CD4-positive, alpha-beta T cell treated with Interleukin-21 for 1 hour (primary cell): ENCODE results near the gene SEL1L3.
"Not testable (repeated sequence)": the region's sequence is repeated elsewhere in the genome, so short reads cannot be mapped to it uniquely, and the experiment has no call there.

ENCODE experiments used
- DNase-seq: peaks from one replicate; pipeline ENCODE4 v3.0.0-alpha.2; 2020

The SEL1L3 gene

DNA sequence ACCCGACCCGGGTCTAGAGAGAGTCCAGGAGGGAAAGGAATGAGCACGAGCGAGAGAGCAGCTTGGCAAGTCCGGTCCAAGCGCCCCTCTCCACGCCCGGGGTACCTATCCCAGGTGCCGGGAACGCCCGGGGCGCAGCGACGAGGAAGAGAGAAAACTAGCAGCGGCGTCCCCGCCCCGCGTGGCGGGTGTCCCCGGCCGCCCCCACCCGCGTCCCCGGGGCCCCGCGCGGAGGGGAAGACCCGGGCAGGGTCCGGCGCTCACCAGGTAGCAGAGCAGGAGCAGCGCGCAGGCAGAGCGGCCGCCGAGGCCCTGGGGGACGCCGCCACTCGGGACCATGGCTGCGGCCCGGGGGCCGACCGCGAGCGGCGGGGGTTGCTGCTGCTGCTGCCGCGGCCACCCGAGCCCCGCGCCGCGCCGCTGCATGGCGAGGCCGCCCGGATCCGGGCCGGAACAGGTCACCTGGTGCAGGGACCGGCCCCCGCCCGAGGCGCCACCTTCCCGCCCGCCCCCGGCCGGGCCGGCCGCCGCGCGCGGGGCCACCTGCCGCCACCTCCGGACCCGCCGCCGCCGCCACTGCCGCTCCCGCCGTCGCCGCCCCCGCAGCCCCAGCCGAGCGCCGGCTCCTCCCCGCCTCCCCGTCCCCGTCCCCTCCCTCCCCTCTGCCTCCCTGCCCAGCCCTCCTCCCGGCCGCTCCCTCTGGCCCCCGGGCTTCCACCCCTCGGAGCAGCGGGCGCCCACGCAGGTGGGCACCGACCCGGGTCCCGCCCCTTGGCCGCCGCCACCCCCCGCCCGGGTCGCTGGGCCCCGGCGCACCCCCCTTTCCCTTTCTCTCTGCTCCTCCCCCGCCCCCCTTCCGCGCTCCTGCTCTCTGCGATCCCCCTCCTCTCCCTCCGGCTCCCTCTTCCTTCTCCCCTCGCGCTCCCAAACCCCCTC lies at the start of gene SEL1L3:
Gene SEL1L3 (minus strand): TSS at position 578 of the 936 bp plus-strand sequence. CDS start 152 bp downstream, at position 426.
- peak; percentile 57 for DNase-seq

DNA sequence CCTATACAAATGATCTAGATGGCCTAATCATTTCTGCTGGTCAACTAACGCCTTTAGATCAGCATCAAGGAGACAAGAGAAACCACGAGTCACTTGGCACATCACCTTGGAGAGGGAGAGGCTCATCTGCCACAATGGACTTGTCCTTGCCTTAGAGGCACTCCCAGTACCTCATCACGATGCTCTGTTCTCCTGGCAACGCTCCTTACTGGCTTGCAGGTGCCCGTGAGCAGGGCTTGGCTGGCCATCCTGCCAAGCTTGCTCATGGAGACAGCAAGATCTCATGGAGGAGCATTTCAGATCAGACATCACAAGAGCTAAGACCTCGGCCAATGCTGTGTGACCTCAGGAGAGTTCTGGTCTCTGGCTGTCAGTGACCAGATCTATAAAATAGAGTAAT lies 48.6 kb upstream of the SEL1L3 start:
- DNase-seq: no peak

DNA sequence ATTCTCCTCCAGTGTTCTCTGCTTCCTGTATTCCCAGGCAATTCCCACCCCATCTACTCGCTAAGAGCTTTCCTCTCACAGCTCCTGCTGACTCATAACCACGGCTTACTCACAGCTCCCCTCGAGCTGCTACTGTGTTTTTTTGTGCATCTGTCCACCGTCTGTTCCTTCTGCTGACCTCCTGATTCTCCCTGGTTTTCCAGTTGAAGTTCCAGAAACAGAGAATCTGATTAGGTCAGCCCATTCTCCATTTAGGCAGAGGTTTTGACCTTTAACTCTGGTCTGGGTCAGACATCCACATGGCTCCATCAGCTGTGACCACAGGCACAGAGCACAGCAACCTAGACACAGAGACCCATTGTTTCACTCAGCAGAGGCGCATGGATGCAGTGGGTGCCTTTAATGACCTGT lies 45.7 kb upstream of the SEL1L3 start:
- DNase-seq: no peak

DNA sequence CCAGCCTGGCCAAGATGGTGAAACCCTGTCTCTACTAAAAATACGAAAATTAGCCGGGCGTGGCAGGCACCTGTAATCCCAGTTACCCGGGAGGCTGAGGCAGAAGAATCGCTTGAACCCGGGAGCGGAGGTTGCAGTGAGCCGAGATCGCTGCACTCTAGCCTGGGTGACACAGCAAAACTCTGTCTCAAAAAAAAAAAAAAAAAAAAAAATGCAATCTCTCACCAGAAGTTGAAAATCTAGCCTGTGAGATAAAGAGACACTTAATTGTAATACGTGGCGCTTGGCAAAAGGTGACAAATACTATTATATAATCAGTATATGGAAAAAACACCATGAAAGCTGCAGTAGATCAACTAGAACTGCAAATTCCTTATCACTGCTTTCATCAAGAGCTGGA lies 43.3 kb upstream of the SEL1L3 start:
- DNase-seq: not testable (repeated sequence)

DNA sequence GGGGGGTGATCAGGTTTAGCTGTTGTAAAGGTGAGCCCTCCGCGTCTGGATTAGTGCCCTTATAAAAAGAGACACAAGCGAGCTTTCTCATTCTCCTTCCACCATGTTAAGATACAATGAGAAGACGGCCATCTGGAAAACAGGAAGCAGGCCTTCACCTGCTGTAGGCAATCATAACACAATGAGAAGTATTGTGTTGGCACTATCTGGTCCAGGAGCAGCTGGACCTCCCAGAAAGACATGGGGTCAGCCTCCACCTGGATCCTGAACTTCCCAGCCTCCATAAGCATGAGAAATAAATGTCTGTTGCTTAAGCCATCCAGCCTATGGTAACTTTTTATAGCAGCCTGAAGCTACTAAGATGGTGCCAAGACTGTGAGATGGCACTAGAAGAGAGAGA lies 42.6 kb upstream of the SEL1L3 start:
- no peak for DNase-seq

DNA sequence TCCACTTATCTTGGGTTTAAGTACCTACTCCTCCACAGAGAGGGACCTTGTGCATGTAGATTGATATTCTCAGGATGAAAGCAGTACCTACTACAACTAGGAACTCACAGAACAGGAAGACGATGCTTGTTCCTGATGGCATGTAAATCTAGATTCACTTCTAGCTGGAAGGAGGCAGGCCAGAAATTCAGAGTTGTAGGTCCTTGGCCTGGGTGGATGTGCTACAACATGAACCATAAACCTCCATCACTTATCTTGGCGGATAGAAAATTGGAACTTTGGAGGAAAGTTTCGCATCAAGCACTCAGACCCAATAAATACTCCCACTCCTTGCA lies 41.9 kb upstream of the SEL1L3 start:
- DNase-seq: no peak

DNA sequence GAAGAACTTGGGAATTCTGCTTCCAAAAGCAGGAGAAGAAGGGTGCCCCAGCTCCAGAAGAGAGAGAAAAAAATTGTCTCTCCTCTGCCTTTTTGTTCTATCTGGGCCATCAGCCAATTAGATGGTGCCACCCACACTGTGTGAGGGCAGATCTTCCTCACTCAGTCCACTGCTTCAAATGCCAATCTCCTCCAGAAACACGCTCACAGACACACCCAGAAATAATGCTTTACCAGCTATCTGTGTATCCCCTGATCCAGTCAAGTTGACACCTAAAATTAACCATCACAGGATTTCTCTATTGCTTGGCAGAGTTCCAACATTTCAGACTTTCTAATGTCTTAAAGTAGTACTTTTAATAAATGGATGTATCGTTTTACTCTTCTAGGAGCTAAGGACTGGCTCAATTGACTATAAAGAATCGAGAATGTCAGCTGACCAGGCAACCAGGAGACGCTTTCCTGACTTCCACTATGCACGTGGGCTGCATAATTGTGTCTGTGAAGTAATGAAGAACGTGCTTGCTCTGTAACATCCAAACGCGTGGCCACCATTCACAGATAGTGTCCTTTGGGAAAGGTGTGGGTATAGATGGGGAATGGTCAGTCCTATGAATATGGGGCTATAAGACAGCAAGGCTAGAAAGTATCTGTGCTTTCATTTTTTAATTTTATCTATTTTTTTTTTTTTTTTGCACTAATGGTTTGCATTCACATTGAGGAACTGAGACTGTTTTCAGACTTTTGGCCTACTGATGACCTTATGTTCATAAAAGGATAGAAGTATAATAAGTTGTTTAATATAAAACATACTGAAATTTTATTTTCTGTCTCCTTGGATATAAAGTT lies 41.3 kb upstream of the SEL1L3 start:
- DNase-seq: no peak

DNA sequence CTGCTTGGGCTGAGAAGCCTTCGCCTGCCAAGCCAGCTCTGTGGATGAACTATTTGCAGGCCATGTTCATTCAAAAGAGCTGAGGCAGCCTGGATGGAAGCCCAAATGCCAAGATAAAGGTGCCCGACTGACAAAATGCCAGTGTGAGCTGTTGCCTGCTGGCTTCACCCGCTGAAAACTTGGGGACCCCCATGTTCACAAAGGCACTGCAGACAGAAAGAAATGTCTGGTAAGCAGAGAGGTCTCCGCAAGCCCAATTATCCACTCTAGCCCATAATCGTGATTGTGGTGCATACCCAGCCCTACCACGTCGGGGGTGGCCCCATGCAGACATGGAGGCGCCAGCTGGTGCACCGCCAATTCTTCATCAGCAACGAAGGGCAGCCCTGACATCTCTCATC lies 38.2 kb upstream of the SEL1L3 start:
- no peak for DNase-seq

DNA sequence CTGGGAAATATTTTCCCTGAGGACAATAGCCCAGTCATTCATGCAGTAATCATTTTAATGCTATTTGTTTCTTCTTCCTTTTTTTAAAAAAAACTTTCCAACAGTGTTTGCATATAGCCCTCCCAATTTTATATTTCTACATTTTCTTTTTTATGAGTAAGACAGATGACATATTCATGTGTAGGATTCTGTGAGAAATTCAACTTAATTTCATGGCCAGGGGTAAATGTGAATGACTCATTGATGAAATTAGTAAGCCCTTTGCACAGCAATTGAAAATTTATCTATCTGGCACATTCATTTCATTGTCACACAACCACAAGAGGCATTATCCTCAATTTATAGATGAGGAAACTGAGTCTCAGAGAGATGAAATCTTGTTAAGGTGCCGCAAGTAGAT lies 37.5 kb upstream of the SEL1L3 start:
- DNase-seq: no peak

DNA sequence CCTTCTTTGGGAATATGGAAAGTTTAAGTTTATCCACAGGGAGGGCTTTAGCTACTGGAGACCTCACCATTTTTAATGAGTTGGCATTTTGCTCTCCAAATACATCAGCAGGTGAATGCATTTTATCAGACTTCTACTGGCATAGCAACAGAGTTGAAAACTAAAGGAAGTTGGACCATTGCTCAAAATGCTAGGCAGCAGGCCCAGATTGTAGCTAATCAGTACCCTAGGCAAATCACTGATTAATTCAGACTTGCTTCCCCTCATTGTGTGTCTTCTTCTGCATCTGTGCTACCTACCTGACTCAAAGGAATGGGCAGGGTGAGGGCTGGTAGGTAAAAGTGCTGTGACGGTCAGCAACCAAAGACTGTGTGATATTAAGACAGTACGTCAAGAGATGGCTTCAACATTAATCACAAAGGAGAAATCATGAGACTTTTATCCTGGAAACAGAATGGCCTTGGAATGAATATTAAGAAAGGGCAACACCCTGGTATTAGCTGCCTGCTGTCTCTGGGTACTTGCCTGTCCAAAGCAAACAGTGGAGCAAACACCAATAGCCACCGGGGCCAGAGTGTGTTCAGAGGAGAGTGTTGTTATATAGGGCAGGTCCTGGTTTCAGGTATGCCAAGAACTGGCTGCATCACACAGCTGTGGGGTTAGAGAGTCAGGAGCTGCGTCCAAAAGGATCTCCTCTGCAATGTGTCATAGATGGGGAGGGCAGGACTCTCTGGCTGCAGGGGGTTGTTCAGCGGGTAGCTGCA lies 34.2 kb upstream of the SEL1L3 start:
- DNase-seq: no peak

DNA sequence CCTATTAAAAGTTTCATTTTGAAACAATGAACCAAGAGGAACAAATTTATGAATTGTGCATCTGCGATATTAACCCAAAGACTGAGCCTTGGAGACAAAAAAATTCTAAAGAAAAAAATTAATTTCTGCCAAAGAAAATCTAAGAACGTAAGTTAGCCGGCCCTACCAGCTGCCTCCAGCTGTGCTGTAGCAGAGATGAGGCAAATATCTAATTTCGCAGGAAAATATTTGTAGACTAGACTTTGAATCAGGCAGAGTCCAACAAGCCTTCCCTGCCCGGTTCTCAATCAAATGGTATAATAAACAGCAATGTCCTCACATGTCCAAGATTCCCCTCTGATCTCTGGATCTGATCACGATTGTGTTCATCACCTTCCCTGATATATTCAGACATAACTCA lies 30.0 kb upstream of the SEL1L3 start:
- no peak for DNase-seq

DNA sequence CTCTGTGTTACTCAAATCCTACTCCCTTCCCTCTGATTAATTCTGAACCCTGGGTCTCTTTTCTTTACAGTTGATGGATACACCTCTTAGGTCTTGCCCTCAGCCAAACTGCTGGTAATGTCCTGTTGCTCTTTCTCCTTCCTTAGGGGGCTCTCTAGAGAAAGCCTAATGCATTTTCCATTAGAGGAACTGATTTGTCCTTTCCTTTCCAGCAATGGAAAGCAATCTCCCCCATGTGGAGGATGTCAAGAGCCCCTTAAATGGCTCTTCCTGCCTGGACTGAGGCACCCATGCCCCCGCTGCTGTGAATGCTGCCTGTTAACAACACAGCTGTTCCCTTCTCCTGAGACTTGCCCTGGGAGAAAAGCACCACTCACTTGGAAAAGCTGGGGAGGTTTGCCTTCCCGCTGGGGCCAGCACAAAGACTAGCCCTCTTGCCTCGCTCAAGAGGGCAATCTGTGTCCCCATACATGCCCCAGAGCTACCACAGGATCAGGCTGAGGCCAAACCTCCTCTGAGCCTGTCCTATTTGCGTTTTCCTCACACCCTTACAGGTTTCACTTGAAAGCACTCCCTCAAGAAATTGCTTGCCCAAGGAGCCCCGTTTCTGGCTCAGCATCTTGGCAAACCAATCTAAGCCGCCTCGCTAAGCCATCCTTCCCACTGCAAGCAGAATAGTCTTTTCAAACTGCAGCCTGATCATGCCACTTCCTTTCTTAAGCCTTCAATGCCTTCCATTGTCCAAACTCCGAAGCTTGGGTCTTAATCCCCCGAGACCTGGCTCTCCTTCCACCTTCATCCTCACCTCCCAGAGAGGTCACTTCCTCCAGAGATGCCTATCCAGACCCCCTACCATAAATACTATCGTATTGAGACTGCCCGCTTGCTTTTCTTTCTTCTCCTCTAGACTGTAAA lies 28.0 kb upstream of the SEL1L3 start:
- no peak for DNase-seq

DNA sequence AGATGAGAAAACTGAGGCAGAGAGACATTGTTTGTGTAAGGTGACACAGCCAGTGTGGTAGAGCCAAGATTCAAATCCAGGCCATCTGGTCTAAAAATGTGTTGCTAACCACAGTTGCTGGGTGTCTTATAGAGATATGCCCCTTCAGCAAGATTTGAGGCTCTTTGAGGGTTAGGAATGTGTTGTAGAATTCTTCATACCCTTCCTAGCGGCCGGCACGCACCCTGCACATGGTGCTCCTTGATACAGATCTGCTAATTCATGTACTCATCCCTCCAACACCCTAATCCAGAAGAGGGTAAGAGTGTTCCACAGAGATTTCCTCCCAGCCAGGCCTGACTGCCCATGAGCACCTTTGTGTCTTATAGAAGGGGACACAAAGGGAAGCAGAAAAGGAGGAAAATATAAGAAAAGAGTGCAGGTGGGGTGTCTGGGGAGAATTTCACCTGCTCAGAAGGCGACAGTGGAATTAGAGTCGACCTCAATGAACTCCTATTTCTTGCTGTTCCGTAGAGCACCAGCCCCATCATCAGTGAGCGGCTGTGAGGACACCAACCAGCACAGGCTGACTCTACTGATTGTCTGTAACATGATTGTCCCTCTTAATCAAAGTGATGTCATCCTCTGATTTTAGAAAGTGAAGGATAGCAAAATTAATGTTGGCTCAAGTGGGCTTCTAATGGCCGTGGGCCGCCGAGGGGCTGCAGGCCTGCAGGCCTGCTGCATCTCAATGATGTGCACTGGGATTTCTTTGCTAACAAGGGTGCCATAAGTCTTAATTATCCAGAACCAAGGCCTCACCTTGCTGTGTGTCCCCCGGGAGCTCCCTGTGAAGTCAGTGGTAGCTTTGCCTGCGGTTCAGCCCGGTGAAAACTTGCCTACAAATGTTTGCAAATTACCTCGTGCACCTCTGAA lies 27.1 kb upstream of the SEL1L3 start:
- no peak for DNase-seq

DNA sequence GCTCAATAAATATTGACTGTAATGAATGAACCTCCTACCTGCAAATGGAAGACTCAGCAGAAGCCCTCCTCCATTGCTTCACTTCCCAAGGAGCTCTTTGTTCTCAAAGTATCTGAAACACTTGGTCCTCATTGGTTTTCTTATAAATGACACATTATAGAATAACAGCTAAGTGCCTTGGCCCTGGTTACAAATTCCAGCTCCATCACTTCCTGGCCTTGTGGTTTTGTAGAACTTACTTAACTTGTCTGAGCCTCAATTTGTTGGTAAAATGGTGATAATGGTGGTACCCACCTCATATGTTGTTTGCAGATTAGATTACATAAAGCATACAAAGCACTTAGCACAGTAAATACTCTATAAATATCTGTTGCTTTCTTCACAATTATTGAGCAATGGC lies 26.0 kb upstream of the SEL1L3 start:
- no peak for DNase-seq

DNA sequence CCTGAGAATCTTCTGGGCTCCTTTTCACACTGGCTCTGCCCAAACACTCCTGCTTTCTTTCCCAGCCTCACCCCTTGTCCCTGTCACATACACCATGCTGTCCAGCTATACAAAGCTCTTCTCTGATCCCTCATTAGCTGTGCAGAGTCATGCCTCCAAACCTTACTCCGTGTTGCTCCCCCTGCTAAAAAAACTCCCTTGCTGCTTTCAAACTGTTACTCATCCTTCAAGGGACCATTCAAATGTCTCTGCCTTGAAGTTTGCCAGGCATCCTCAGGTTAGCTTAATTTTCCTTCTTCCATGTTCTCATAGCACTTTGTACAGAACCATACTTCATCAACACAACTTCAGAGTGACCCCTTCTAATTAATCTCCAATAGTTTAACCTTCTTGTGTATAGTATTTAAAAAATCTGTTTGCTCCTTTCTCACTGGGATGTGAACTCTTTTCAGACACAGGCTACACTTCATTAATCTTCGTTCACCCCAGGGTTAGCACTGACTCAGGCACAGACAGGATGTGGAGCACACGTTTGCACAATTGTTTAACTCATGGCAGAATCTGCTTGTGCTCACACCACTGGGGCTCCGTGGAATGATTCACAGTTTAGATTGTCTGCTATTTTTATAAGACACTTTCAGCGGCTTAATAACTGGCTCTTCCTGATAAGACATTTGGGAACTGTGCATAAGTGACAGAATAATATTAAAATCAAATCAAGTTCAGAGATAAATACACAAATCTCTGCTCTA lies 21.4 kb upstream of the SEL1L3 start:
- no peak for DNase-seq

DNA sequence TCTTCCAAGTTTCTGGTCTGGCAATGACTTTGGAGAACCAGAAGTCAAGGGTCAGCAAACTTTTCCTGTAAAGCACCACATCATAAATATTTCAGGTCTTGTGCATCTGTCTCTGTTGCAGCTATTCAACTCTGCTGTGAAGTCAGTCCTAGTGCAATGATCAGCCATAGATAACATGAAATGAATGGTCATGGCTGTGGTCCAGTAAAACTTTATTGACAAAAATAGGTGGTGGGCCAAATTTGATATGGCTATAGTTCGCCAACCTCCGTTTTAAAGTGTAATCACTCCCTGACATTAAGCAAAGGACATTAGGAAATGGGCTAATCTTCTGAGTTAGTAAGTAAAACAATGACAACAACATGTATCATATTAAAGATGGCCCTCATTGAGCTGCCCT lies 20.8 kb upstream of the SEL1L3 start:
- DNase-seq: no peak

DNA sequence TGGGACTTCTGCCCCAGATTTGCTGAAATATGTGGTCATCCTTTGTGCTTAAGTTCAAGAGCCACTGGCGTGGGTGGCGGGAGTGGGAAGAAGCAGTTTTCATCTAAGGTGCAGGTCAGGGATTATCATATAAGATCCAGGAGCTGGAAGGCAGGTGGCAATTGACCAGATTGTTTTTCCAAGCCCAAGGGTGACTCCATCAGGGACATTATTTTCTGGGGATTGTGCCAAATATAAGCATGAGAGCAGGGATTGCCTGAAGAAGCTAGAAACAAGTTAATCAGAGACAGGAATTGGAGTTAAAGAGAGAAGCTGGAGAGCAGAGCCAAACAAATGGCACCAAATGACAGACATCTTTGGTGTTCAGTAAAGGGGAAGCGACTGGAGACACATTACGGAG lies 19.4 kb upstream of the SEL1L3 start:
- no peak for DNase-seq

DNA sequence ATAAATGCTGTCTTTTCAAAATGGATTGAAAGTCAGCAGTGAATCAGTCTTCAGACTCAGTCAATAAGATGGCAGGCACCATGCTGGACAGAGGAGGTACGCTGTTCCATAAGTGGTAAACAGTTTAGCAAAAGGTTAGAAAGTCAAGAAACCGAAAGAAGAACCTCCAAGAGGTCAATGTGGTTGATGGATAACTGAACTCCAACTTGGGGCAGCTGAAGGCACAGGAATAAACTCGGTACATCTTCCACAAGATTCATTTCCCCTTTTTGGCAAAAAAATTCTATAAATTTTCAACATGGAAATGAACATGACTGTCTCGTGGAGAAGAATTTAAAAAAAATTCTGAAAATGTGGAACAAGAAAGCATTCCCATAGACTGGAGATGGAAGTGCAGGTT lies 18.4 kb upstream of the SEL1L3 start:
- DNase-seq: no peak

DNA sequence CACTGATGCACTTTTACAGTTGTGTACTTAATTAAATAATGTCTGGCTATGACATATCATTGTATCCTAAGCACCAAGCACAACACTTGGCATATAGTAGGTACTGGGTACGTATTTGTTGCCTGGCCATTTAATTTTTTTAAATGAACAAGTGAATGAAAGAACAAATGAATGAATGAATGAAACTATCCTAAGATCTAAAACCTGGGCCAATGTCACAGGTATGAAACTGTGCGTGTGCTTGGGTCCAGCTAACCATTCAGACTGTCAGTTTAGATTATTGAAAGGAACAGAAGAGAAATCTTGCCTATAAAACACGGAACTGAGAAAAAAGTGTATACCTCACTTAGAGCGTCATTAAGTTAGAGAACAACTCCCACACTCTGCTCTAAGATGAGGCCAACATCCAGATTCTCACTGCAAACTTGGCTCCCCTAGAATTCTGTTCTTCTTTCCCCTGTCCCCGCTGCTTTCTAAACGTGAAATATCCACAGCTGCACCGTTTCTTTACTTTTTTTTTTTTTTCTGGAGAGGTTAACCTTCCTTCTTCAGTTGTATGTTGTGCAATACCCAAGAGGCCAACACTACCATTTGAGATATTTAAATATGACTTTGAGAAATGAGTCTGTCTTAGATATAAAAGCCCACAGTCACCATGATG lies 17.3 kb upstream of the SEL1L3 start:
- no peak for DNase-seq

DNA sequence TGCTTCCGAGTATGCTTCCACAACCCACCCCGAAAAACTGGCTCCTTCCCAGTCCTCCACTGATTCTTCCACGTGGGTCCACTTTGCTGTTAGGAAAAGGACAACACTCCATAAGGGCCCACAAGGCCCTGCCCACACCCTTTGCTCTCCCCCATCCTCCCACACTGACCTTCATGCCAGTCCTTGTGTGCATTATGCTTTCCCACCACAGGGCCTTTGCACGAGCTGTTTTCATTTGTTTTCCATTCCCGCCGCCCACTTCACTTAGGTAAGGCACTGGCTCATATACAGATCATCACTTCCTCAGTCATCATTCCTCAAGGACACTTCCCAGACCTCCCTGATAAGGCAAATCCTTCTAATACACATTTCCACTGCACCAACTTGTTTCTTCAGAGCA lies 16.8 kb upstream of the SEL1L3 start:
- DNase-seq: no peak
